Measurements from ENCODE around the gene RPH3AL. TPM values are rescaled to one million over a fixed set of nuclear protein-coding genes. Genes with fewer than 3 reads are reported as not detected.
"Not testable (repeated sequence)": the region's sequence is repeated elsewhere in the genome, so short reads cannot be mapped to it uniquely, and the experiment has no call there.

Gene RPH3AL
- total and polyA plus RNA-seq, 10 donors: 4.8 to 182 (median 49.1) TPM

- Histone ChIP-seq H3K27me3 (replicated peaks in 1 of 7) (no peaks in the 10 kb centered on the region), H3K4me1 (peaks cover 0 to 28% (median 7%) of the 10 kb centered on the region in 6 donors), H3K9me3 (no peaks in the 10 kb centered on the region), H3K36me3 (peaks cover 0 to 15% (median 2%) of the 10 kb centered on the region in 6 donors), H3K27ac (peak overlapping the region in 2 of 8 donors; percentile 76 to 77), H3K4me3 (no peak overlapping the region)
- DNase-seq: no peak
- WGBS, 5 donors: 84 to 90% (median 87%) methylated on average over 5 of the region's 5 CpGs
- intact Hi-C loops (cut with DNase I; ENCODE audit: low total_unique reads): no loop called here
- TF ChIP-seq POLR2AphosphoS5 (IDR thresholded peaks at IDR 0.05) (no peak), POLR2A (IDR thresholded peaks at IDR 0.05) (no peak)
- TF ChIP-seq, protein P1, sequence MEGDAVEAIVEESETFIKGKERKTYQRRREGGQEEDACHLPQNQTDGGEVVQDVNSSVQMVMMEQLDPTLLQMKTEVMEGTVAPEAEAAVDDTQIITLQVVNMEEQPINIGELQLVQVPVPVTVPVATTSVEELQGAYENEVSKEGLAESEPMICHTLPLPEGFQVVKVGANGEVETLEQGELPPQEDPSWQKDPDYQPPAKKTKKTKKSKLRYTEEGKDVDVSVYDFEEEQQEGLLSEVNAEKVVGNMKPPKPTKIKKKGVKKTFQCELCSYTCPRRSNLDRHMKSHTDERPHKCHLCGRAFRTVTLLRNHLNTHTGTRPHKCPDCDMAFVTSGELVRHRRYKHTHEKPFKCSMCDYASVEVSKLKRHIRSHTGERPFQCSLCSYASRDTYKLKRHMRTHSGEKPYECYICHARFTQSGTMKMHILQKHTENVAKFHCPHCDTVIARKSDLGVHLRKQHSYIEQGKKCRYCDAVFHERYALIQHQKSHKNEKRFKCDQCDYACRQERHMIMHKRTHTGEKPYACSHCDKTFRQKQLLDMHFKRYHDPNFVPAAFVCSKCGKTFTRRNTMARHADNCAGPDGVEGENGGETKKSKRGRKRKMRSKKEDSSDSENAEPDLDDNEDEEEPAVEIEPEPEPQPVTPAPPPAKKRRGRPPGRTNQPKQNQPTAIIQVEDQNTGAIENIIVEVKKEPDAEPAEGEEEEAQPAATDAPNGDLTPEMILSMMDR (IDR thresholded peaks at IDR 0.05 in 8 of 11, conservative IDR thresholded peaks at IDR 0.05 in 3 of 11): no peak
These were observed 73.9 kb downstream of the RPH3AL start for GRCh38 chr17:278676-279059.

DNA sequence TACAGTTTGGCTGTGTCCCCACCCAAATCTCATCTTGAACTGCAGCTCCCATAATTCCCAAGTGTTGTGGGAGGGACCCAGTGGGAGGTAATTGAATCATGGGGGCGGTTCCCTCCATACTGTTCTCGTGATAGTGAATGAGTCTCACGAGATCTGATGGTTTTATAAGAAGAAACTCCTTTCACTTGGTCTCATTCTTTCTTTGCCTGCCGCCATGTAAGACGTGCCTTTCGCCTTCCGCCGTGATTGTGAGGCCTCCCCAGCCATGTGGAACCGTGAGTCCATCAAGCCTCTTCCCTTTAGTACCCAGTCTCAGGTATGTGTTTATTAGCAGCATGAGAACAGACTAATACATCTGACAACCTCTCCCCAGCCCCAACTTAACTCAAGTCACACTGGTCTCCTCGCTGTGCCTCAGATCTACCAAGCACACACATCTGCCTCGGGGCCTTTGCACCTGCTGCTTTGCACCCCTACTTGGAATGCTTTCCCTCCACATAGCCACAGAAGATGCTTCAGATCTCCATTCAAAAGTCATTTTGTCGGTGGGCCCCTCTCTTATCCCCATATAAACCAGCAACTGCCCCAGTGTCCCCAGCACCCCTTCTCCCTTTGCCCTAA lies 74.4 kb downstream of the RPH3AL start:
- Histone ChIP-seq H3K4me1 (peaks cover 0 to 28% (median 7%) of the 10 kb centered on the region in 6 donors), H3K4me3 (no peak overlapping the region), H3K27ac (peak overlapping the region in 1 of 8 donors; percentile 77), H3K36me3 (peaks cover 0 to 15% (median 2%) of the 10 kb centered on the region in 6 donors), H3K27me3 (replicated peaks in 1 of 7) (no peaks in the 10 kb centered on the region), H3K9me3 (no peaks in the 10 kb centered on the region)
- no peak for DNase-seq
- 87 to 93% (median 89%) methylated on average over 12 of the region's 12 CpGs for WGBS, 5 donors
- intact Hi-C loops (cut with DNase I; ENCODE audit: low total_unique reads): no loop called here
- TF ChIP-seq, protein P1 (IDR thresholded peaks at IDR 0.05 in 8 of 11, conservative IDR thresholded peaks at IDR 0.05 in 3 of 11): no peak
- TF ChIP-seq POLR2AphosphoS5 (IDR thresholded peaks at IDR 0.05) (no peak), POLR2A (IDR thresholded peaks at IDR 0.05) (no peak)

- no peak for TF ChIP-seq POLR2A (IDR thresholded peaks at IDR 0.05)
- TF ChIP-seq, protein P1 (IDR thresholded peaks at IDR 0.05 in 8 of 11, conservative IDR thresholded peaks at IDR 0.05 in 3 of 11): no peak
- TF ChIP-seq POLR2AphosphoS5 (IDR thresholded peaks at IDR 0.05): no peak
- Histone ChIP-seq H3K4me1 (peaks cover 0 to 16% (median 5%) of the 10 kb centered on the region in 6 donors), H3K27ac (no peak overlapping the region), H3K27me3 (replicated peaks in 1 of 7) (no peaks in the 10 kb centered on the region), H3K9me3 (no peaks in the 10 kb centered on the region), H3K36me3 (peaks cover 0 to 13% (median 0%) of the 10 kb centered on the region in 6 donors), H3K4me3 (no peak overlapping the region)
- WGBS, 5 donors: 93 to 99% (median 95%) methylated on average over 5 of the region's 5 CpGs
- no peak for DNase-seq
- intact Hi-C loops (cut with DNase I; ENCODE audit: low total_unique reads): no loop called here
These were observed 77.7 kb downstream of the RPH3AL start for GRCh38 chr17:274902-275301.

- peak; percentile 54 for DNase-seq
These were observed 78.4 kb downstream of the RPH3AL start for GRCh38 chr17:273981-274832.

GRCh38 chr17:272856-273255 lies 79.8 kb downstream of the RPH3AL start:
- intact Hi-C loops (cut with DNase I; ENCODE audit: low total_unique reads); H3K4me1 ChIP-seq; H3K4me3 ChIP-seq; H3K27me3 ChIP-seq (replicated peaks in 1 of 7); H3K27ac ChIP-seq; H3K9me3 ChIP-seq: not testable (repeated sequence)
- WGBS, 5 donors: 75 to 85% (median 81%) methylated on average over 9 to 26 of the region's 26 CpGs
- peak; percentile 74 for DNase-seq
- H3K36me3 ChIP-seq: peaks cover 0 to 20% (median 0%) of the 10 kb centered on the region in 6 donors

More at GRCh38 chr17:273981-274832, 78.4 kb downstream of the RPH3AL start:
- Histone ChIP-seq H3K4me1 (peaks cover 0 to 9% (median 0%) of the 10 kb centered on the region in 6 donors), H3K27ac (no peak overlapping the region), H3K36me3 (peaks cover 0 to 20% (median 0%) of the 10 kb centered on the region in 6 donors), H3K4me3 (no peak overlapping the region), H3K27me3 (replicated peaks in 1 of 7) (no peaks in the 10 kb centered on the region), H3K9me3 (no peaks in the 10 kb centered on the region)
- TF ChIP-seq POLR2AphosphoS5 (IDR thresholded peaks at IDR 0.05) (no peak), POLR2A (IDR thresholded peaks at IDR 0.05) (no peak)
- TF ChIP-seq, protein P1 (IDR thresholded peaks at IDR 0.05 in 8 of 11, conservative IDR thresholded peaks at IDR 0.05 in 3 of 11): no peak
- WGBS, 5 donors: 79 to 89% (median 86%) methylated on average over 24 to 28 of the region's 28 CpGs
- intact Hi-C loops (cut with DNase I; ENCODE audit: low total_unique reads): no loop called here

GRCh38 chr17:271928-272623 lies 80.5 kb downstream of the RPH3AL start:
- H3K27ac ChIP-seq; H3K4me3 ChIP-seq; H3K27me3 ChIP-seq (replicated peaks in 1 of 7); DNase-seq; H3K9me3 ChIP-seq; H3K4me1 ChIP-seq; intact Hi-C loops (cut with DNase I; ENCODE audit: low total_unique reads): not testable (repeated sequence)
- peaks cover 0 to 20% (median 0%) of the 10 kb centered on the region in 6 donors for H3K36me3 ChIP-seq
- WGBS, 5 donors: 86 to 100% (median 93%) methylated on average over 1 to 4 of the region's 4 CpGs
